Measurements from ENCODE around the gene DVL1.

Gene DVL1

GRCh38 chr1:1357871-1358432 lies 8.7 kb upstream of the DVL1 start:
- FAIRE-seq (no peak), DNase-seq (ENCODE audit: insufficient read length, low spot score) (no peak)

- DNase-seq (ENCODE audit: insufficient read length, low spot score): no peak
- no peak for FAIRE-seq
These were observed 7.7 kb upstream of the DVL1 start for GRCh38 chr1:1356796-1357401.

- FAIRE-seq (no peak), DNase-seq (ENCODE audit: insufficient read length, low spot score) (no peak)
These were observed 7.1 kb upstream of the DVL1 start for GRCh38 chr1:1356166-1356795.

GRCh38 chr1:1355416-1355815 lies 6.2 kb upstream of the DVL1 start:
- FAIRE-seq (no peak), DNase-seq (ENCODE audit: insufficient read length, low spot score) (no peak)

GRCh38 chr1:1354271-1355247 lies 5.3 kb upstream of the DVL1 start:
- no peak for DNase-seq (ENCODE audit: insufficient read length, low spot score)

GRCh38 chr1:1353389-1354151 lies 4.4 kb upstream of the DVL1 start:
- DNase-seq (ENCODE audit: insufficient read length, low spot score) (no peak), FAIRE-seq (no peak)

More at GRCh38 chr1:1354271-1355247, 5.3 kb upstream of the DVL1 start:
- FAIRE-seq: no peak

GRCh38 chr1:1352786-1353388 lies 3.7 kb upstream of the DVL1 start:
- DNase-seq (ENCODE audit: insufficient read length, low spot score): no peak
- FAIRE-seq: no peak

- DNase-seq (ENCODE audit: insufficient read length, low spot score) (no peak), FAIRE-seq (no peak)
These were observed 2.6 kb upstream of the DVL1 start for GRCh38 chr1:1351511-1352427.

- FAIRE-seq (no peak), DNase-seq (ENCODE audit: insufficient read length, low spot score) (no peak)
These were observed 580 bp downstream of the DVL1 start for GRCh38 chr1:1348420-1349255.

GRCh38 chr1:1347663-1348419 lies 1.4 kb downstream of the DVL1 start:
- DNase-seq (ENCODE audit: insufficient read length, low spot score) (peak; percentile 41), FAIRE-seq (no peak)

- FAIRE-seq (no peak), DNase-seq (ENCODE audit: insufficient read length, low spot score) (no peak)
These were observed 2.1 kb downstream of the DVL1 start for GRCh38 chr1:1347026-1347595.

- no peak for FAIRE-seq
- DNase-seq (ENCODE audit: insufficient read length, low spot score): no peak
These were observed 2.7 kb downstream of the DVL1 start for GRCh38 chr1:1346501-1346890.

GRCh38 chr1:1345860-1346500 lies 3.2 kb downstream of the DVL1 start:
- DNase-seq (ENCODE audit: insufficient read length, low spot score) (no peak), FAIRE-seq (no peak)

GRCh38 chr1:1345384-1345783 lies 3.8 kb downstream of the DVL1 start:
- no peak for FAIRE-seq
- no peak for DNase-seq (ENCODE audit: insufficient read length, low spot score)

GRCh38 chr1:1344655-1345361 lies 4.4 kb downstream of the DVL1 start:
- DNase-seq (ENCODE audit: insufficient read length, low spot score): peak; percentile 43

GRCh38 chr1:1343811-1344421 lies 5.3 kb downstream of the DVL1 start:
- no peak for FAIRE-seq
- DNase-seq (ENCODE audit: insufficient read length, low spot score): no peak

More at GRCh38 chr1:1344655-1345361, 4.4 kb downstream of the DVL1 start:
- peak; percentile 38 for FAIRE-seq
